A549 (cell line): ENCODE data around the gene OR10A4. TPM values are rescaled to one million over a fixed set of nuclear protein-coding genes. Genes with fewer than 3 reads are reported as not detected.
A peak's percentile ranks its signal among the peaks of the same experiment; 100 is the strongest.
"Not testable (repeated sequence)": the region's sequence is repeated elsewhere in the genome, so short reads cannot be mapped to it uniquely, and the experiment has no call there.

ENCODE experiments used
- ATAC-seq, 2 experiments: fragments of 200-7000 bp in 1 of 2; fragments of >200 bp in 1 of 2; cut with Nextera tagmentation in 1 of 2; cut with Tn5 transposase in 1 of 2; 3 replicates each; pipeline versions ENCODE4 v1.8.0 to v1.9.1; 2018 to 2020; ENCODE audit warnings: mild to moderate bottlenecking in 1 of 2, moderate library complexity in 1 of 2
- CTCF ChIA-PET: fragments of 300-600 bp; sonication (Branson Sonifier 250); formaldehyde crosslinking; extraction: SDS; loops from one replicate; lab custom pipeline; 2021; ENCODE audit warnings: antibody characterized with exemption, inconsistent platforms; lab: Yijun Ruan, JAX
- POLR2A ChIA-PET: fragments of 350-600 bp; formaldehyde crosslinking; extraction: SDS; loops from one replicate; lab custom pipeline; 2021; ENCODE audit warnings: antibody characterized with exemption, inconsistent platforms; lab: Yijun Ruan, JAX
- DNase-seq, 2 experiments: peaks; one replicate each; pipeline versions ENCODE4 v3.0.0 to v3.0.0-alpha.2; 2011 to 2016; ENCODE audit warnings: low read depth in 1 of 2, low spot score in 1 of 2
- FAIRE-seq: peaks from 2 replicates; lab custom pipeline; 2011; peaks lifted over from hg19 to GRCh38; lab: Jason Lieb, UNC
- H3K27ac ChIP-seq, 2 experiments: fragments of >200 bp; sonication (Bioruptor Twin); formaldehyde crosslinking; 3 replicates each; pipeline ENCODE4 v1.5.1; 2016 to 2017
- H3K4me1 ChIP-seq: fragments of >200 bp; sonication (Bioruptor Twin); formaldehyde crosslinking; 3 replicates; pipeline ENCODE4 v1.6.1; 2016
- H3K4me2 ChIP-seq: fragments of >200 bp; sonication (Bioruptor Twin); formaldehyde crosslinking; 3 replicates; pipeline ENCODE4 v1.6.1; 2016
- H3K4me3 ChIP-seq: fragments of >200 bp; sonication (Bioruptor Twin); formaldehyde crosslinking; 3 replicates; pipeline ENCODE4 v1.5.1; 2016
- H3K9me3 ChIP-seq: fragments of >200 bp; sonication (Bioruptor Twin); formaldehyde crosslinking; 3 replicates; pipeline ENCODE4 v1.6.1; 2016
- ATOH8 ChIP-seq: fragments of 250-450 bp; sonication (Bioruptor Pico); IDR thresholded peaks from 2 replicates; pipeline ENCODE4 v1.5.0; 2020; ENCODE audit warnings: low read depth, mild to moderate bottlenecking, moderate library complexity
- BCL3 ChIP-seq: fragments of >200 bp; sonication (Bioruptor Twin); formaldehyde crosslinking; IDR thresholded peaks from 3 replicates; pipeline ENCODE4 v1.6.1; 2016
- CHD2 ChIP-seq: fragments of 150-350 bp; IDR thresholded peaks from 2 replicates; pipeline ENCODE4 v1.6.1; 2014; ENCODE audit warnings: low read length; ENCODE audit not compliant: partially characterized antibody
- EHF ChIP-seq: fragments of 250-450 bp; sonication (Bioruptor Pico); IDR thresholded peaks from 2 replicates; pipeline ENCODE4 v1.5.0; 2020; ENCODE audit warnings: mild to moderate bottlenecking
- HMGXB4 ChIP-seq: fragments of 250-450 bp; sonication (Bioruptor Pico); IDR thresholded peaks from 2 replicates; pipeline ENCODE4 v1.5.0; 2021; ENCODE audit warnings: mild to moderate bottlenecking, moderate library complexity, borderline replicate concordance
- HOXA7 ChIP-seq: fragments of 250-450 bp; sonication (Bioruptor Pico); IDR thresholded peaks from 2 replicates; pipeline ENCODE4 v1.5.0; 2020; ENCODE audit warnings: mild to moderate bottlenecking, moderate library complexity
- MAFK ChIP-seq: fragments of 450-650 bp; IDR thresholded peaks from 2 replicates; pipeline ENCODE4 v1.6.1; 2014; ENCODE audit not compliant: partially characterized antibody
- MAX ChIP-seq: IDR thresholded peaks from 2 replicates; pipeline ENCODE4 v1.6.1; 2012
- NR3C1 ChIP-seq: fragments of >200 bp; sonication (Bioruptor Twin); formaldehyde crosslinking; IDR thresholded peaks from 3 replicates; pipeline ENCODE4 v1.6.1; 2017
- PBX3 ChIP-seq: IDR thresholded peaks from 2 replicates; pipeline ENCODE4 v1.6.1; 2012
- POLR2AphosphoS2 ChIP-seq: conservative IDR thresholded peaks from 2 replicates; pipeline ENCODE4 v1.6.1; 2012; ENCODE audit warnings: low read length, improper control_type of control experiment, inconsistent platforms
- RARB ChIP-seq: fragments of 250-450 bp; sonication (Bioruptor Pico); IDR thresholded peaks from 2 replicates; pipeline ENCODE4 v1.8.0; 2021; ENCODE audit warnings: mild to moderate bottlenecking, moderate library complexity
- REST ChIP-seq: fragments of 200-600 bp; sonication (generic); IDR thresholded peaks from 2 replicates; pipeline ENCODE4 v1.6.1; 2016; ENCODE audit warnings: antibody characterized with exemption, mild to moderate bottlenecking, moderate library complexity
- SMC3 ChIP-seq: fragments of >200 bp; sonication (Bioruptor Twin); formaldehyde crosslinking; IDR thresholded peaks from 3 replicates; pipeline ENCODE4 v1.6.1; 2018; ENCODE audit warnings: inconsistent platforms
- SREBF2 ChIP-seq: fragments of 450-650 bp; IDR thresholded peaks from 2 replicates; pipeline ENCODE4 v1.6.1; 2014; ENCODE audit warnings: mild to moderate bottlenecking, moderate library complexity
- ZC3H11A ChIP-seq: fragments of 450-650 bp; IDR thresholded peaks from 2 replicates; pipeline ENCODE4 v1.6.1; 2014; ENCODE audit warnings: antibody characterized with exemption, mild to moderate bottlenecking
- ZFP36 ChIP-seq: fragments of 450-650 bp; IDR thresholded peaks from 2 replicates; pipeline ENCODE4 v1.6.1; 2014; ENCODE audit warnings: borderline replicate concordance; ENCODE audit not compliant: partially characterized antibody
- ZSCAN20 ChIP-seq: fragments of 250-450 bp; sonication (Bioruptor Pico); IDR thresholded peaks from 2 replicates; pipeline ENCODE4 v1.8.0; 2022; ENCODE audit warnings: mild to moderate bottlenecking, moderate library complexity
- WGBS: methylation state at CpG from one replicate; pipeline ENCODE4 v1.1.6; 2017; ENCODE audit errors: missing lambda C conversion rate; 5-methylcytosine and 5-hydroxymethylcytosine counted together
- polyA plus RNA-seq, 4 experiments: library from polyadenylated mRNA; depleted of rRNA in 3 of 4; stranded (reverse); fragments of >200 nt; fragmentation: RNase III in 1 of 4; extraction: RNeasy Plus Mini Kit Qiagen cat#74134 plus additional on column Dnase treatment in 1 of 4; gene quantifications; 2 replicates in 3 of 4; 3 replicates in 1 of 4; pipeline ENCODE4 v1.2.3, GENCODE V29; 2011 to 2017

Gene OR10A4
- polyA plus RNA-seq, 2 of the 4 experiments (the other 2 are of a cell fraction) = not detected

GRCh38 chr11:6882751-6883150 lies 6.3 kb downstream of the OR10A4 start:
- DNase-seq (no peak), ATAC-seq (no peak), FAIRE-seq (no peak)
- peak; percentile 86 for TF ChIP-seq MAFK
- TF ChIP-seq ZSCAN20 (CRISPR knock-in tag) = no peak
- CTCF ChIA-PET = no interaction called here
- Histone ChIP-seq H3K4me1 (no peaks in the 10 kb centered on the region), H3K4me2 (no peak overlapping the region), H3K4me3 (no peak overlapping the region), H3K9me3 (no peaks in the 10 kb centered on the region), H3K27ac (no peak overlapping the region)
- POLR2A ChIA-PET = no interaction called here

- CTCF ChIA-PET, FAIRE-seq, H3K4me2 ChIP-seq, H3K27ac ChIP-seq, ATAC-seq, H3K9me3 ChIP-seq, H3K4me3 ChIP-seq, H3K4me1 ChIP-seq, POLR2A ChIA-PET, DNase-seq: not testable (repeated sequence)
- WGBS = 25% methylated on average over 5 of the region's 5 CpGs
Measured at GRCh38 chr11:6887711-6888110, 11.3 kb downstream of the OR10A4 start.

GRCh38 chr11:6888830-6889229 lies 12.4 kb downstream of the OR10A4 start:
- POLR2A ChIA-PET = no interaction called here
- TF ChIP-seq PBX3 (no peak), MAFK (no peak), RARB (no peak), CHD2 (no peak), ZFP36 (no peak), POLR2AphosphoS2 (no peak), NR3C1 (no peak), MAX (no peak), EHF (CRISPR knock-in tag) (no peak), REST (no peak)
- no peak for ATAC-seq

GRCh38 chr11:6889835-6890234 lies 13.4 kb downstream of the OR10A4 start:
- H3K4me2 ChIP-seq = no peak overlapping the region
- no peak for FAIRE-seq
- no peaks in the 10 kb centered on the region for H3K4me1 ChIP-seq
- ATAC-seq = no peak
- no peak overlapping the region for H3K4me3 ChIP-seq
- no peaks in the 10 kb centered on the region for H3K9me3 ChIP-seq
- TF ChIP-seq HOXA7 (CRISPR knock-in tag) (no peak), BCL3 (no peak), HMGXB4 (CRISPR knock-in tag) (no peak), POLR2AphosphoS2 (no peak), ATOH8 (no peak), ZC3H11A (no peak), SREBF2 (no peak), SMC3 (no peak)
- H3K27ac ChIP-seq = no peak overlapping the region
- ChIA-PET POLR2A (no interaction called here), CTCF (interaction anchor here (0.7 kb wide), 1 partner anchor 26 kb away, joined by 5 read pairs; no protein-coding TSS in a partner anchor)
- 10% methylated on average over 1 of the region's 1 CpG for WGBS
- DNase-seq = no peak

More at GRCh38 chr11:6888830-6889229, 12.4 kb downstream of the OR10A4 start:
- H3K9me3 ChIP-seq = no peaks in the 10 kb centered on the region
- H3K4me1 ChIP-seq = no peaks in the 10 kb centered on the region
- H3K4me2 ChIP-seq = no peak overlapping the region
- no peak overlapping the region for H3K4me3 ChIP-seq
- no peak overlapping the region for H3K27ac ChIP-seq
- FAIRE-seq (no peak), DNase-seq (no peak)
- 18% methylated on average over 4 of the region's 4 CpGs for WGBS
- CTCF ChIA-PET = no interaction called here
